Measurements from ENCODE around the gene CD74.
"Not testable (repeated sequence)": the region's sequence is repeated elsewhere in the genome, so short reads cannot be mapped to it uniquely, and the experiment has no call there.

CD74 gene

GRCh38 chr5:150412319-150413175, at the start of gene CD74:
Gene CD74, minus strand, starts transcription at chr5:150412910. Its CDS starts 161 bp downstream, at chr5:150412749.
- DNase-seq (ENCODE audit: low spot score): peak; percentile 92

DNA sequence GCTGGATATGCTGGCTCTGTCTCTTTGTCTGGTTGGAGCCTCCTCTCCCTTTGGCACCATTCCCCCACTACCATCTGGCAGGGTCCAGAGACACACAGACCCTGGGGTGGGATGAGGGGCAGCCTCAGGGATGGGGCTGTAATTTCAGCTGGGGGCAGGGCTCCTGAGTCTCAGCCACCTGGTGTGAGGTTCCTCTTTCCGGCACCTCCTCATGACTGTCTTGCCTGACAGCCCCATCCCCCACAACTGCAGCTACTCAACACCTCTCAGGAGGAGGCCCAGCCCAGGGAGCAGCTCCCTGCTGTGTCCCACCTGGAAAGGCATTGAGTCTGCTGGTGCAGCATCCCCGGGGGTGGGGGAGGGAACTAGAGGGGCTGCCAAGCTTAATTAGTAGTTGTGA, 48.5 kb upstream of the CD74 start:
- no peak for DNase-seq (ENCODE audit: low spot score)

GRCh38 chr5:150460781-150461180, 48.1 kb upstream of the CD74 start:
- DNase-seq (ENCODE audit: low spot score): no peak

GRCh38 chr5:150458802-150459557, 46.3 kb upstream of the CD74 start:
- peak; percentile 40 for DNase-seq (ENCODE audit: low spot score)

GRCh38 chr5:150457562-150458240, 45.0 kb upstream of the CD74 start:
- DNase-seq (ENCODE audit: low spot score): no peak

GRCh38 chr5:150457121-150457520, 44.4 kb upstream of the CD74 start:
- no peak for DNase-seq (ENCODE audit: low spot score)

- no peak for DNase-seq (ENCODE audit: low spot score)
Observed at GRCh38 chr5:150454492-150455229, 42.0 kb upstream of the CD74 start.

GRCh38 chr5:150454027-150454426, 41.3 kb upstream of the CD74 start:
- DNase-seq (ENCODE audit: low spot score): not testable (repeated sequence)

GRCh38 chr5:150452914-150453313, 40.2 kb upstream of the CD74 start:
- no peak for DNase-seq (ENCODE audit: low spot score)

- no peak for DNase-seq (ENCODE audit: low spot score)
Observed at GRCh38 chr5:150451594-150451993, 38.9 kb upstream of the CD74 start.

GRCh38 chr5:150449517-150450339, 37.0 kb upstream of the CD74 start, which contains the start of gene RPS14:
Gene RPS14, minus strand, starts transcription at chr5:150449739. Its CDS starts 2,006 bp downstream, at chr5:150447733.
- DNase-seq (ENCODE audit: low spot score): peak; percentile 91

DNA sequence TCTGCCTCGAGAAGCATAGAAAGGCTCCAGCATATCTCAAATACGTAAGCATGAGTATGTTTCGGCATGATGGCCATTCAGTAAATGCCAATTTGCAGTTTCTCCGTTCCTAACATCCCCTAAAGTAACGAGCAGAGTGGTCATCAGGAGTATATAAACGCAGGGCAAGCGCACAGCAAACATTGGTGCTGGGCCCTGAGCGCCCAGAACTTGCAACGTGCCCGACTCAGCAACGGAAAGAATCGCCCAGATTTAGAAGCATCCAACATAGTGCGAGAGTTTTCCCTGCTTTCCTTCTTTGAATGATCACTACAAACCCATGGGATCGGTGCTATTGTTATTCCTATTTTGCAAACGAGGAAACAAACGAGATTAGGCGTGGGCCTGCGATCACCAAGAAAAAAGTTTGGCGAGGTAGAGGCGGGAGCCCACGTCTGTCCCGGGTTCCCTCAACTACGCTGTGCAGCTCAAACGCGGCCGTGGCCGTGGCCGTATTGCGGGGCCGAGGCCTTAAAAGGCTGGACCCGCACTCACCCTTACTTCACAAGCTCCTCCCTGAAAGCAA, 36.3 kb upstream of the CD74 start:
- DNase-seq (ENCODE audit: low spot score): peak; percentile 25

GRCh38 chr5:150448334-150448733, 35.6 kb upstream of the CD74 start:
- DNase-seq (ENCODE audit: low spot score): no peak

DNA sequence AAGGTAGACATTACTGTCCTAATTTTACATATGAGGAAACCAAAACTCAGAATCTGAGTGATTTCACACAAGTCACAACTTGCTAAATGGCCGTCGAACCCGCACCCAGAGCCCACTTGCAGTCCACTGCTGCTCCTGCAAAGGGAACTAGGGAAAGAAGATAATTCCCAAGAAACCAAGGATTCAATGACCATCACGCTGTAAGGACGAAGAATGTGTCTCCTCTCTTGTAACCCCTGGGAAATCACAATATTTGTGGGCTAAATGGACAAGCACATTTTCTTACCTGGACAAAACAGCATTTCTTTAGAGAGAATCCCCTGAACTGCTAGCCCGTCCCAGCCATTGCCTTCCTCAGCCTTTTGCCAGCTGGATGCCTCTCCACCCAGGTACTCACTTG, 34.5 kb upstream of the CD74 start:
- no peak for DNase-seq (ENCODE audit: low spot score)

DNA sequence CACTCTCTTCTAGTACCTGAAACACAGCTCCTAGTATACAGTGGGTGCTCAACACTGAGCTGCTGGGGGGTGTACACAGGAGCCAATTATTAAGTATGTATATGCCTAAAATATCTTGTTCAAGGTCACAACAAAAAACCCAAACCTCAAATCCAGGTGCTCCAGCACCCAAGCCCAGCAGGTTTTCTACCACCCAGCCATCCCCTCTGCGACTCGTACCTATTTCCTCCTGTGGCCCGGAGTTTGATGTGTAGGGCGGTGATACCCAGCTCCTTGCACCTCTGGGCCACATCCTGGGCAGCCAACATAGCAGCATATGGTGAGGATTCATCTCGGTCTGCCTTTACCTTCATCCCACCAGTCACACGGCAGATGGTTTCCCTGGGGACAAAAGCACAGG, 33.9 kb upstream of the CD74 start:
- no peak for DNase-seq (ENCODE audit: low spot score)

- no peak for DNase-seq (ENCODE audit: low spot score)
Observed at GRCh38 chr5:150446088-150446487, 33.4 kb upstream of the CD74 start.

DNA sequence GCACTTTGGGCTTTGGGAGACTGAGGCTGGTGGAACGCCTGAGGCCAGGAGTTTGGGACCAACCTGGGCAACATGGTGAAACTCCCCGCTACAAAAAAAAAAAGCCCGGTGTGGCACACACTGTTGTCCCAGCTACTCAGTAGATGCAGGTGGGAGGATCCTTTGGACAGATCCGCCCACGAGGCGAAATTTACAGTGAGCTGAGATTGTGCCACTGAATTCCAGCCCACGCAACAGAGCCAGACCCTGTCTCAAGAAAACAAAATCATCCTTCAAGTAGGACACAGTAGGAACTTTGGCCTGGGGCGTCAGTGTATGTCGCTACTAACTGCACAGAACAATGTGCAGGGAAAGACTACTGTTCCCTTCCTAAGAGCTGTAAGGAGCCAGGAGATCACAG, 32.1 kb upstream of the CD74 start:
- DNase-seq (ENCODE audit: low spot score): no peak

DNA sequence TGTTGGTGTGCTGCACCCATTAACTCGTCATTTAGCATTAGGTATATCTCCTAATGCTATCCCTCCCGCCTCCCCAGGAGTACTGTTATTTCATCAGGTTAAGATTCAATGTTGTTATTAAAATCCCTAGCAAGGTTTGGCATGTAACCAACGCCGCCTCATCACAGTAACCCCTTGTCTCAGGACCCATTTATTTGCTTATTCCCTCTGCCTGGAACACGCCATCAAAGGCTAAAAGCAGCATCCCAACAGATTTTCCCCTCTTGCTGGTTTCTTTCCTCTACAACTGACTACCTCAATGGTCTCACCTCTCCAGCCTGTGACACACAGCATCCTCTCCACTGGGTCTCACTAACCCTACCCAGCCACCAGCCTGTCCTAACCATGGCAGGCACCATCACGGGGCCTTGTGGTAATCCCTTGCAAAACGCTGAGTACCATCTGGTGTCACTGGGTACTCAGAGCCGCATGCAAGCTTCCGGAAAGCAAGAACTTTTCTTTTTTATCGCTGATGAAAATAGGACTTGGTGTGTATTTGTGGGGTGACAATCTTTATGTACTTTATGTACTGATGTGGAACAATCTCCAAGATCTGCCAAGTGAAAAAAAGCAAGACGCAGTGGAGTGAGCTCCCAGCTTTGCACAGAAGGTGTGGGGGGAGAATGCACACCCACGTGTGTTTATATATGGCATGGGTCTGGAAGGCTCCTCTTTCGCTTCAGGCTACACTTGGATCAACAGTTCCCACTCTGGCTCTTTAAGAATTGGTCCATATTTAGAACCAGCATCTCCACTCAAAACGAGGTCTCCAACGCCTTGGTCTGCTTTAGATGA, 30.7 kb upstream of the CD74 start:
- DNase-seq (ENCODE audit: low spot score): no peak

DNA sequence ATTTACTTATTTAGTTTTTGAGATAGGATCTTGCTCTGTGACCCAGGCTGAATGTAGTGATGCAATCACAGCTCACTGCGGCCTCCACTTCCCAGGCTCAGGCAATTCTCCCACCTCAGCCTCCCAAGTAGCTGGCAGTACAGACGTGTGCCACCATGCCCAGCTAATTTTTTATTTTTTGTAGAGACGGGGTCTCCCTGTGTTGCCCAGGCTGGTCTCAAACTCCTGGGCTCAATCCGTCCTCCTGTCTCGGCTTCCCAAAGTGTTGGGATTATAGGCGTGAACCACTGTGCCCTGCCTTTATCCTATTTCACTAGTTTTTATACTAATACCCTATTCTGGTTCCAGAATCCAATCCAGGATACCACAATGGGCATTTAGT, 30.0 kb upstream of the CD74 start:
- DNase-seq (ENCODE audit: low spot score): no peak

Measured in pons (tissue), 1 donor.